ENCODE measurements around the gene MAP2K1. TPM values are rescaled to one million over a fixed set of nuclear protein-coding genes. Genes with fewer than 3 reads are reported as not detected.

MAP2K1 gene
- polyA plus RNA-seq, 1 donor (not counting 4 experiments of a cell fraction or from before 2014, with no cell fraction given): 73.8 TPM

DNA sequence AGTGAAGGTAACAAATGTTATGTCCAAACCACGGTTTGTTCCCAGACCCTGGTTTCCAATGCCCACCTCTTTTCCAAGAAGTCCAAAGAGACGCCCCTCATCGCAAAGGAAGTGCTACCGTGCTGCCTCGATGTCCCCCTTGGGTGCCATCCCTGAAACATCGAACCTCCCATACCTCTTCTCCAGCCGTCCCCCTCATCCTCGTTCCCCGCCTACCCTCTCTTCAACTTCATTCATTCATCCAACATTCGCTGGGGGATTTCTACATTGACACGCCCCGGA lies 30.7 kb upstream of the MAP2K1 start:
- H3K9ac ChIP-seq (ENCODE audit: control insufficient read depth, extremely low read depth, insufficient read depth, low read length): peak overlapping the region; percentile 85
- H4K20me1 ChIP-seq (ENCODE audit: control insufficient read depth, extremely low read depth, insufficient read depth, low read length): no peaks in the 10 kb centered on the region
- dilution Hi-C loops (cut with MboI; ENCODE audit: extremely low pct_ligation_motif_present, low sequenced_read_pairs): no loop called here
- H3K27ac ChIP-seq (ENCODE audit: control insufficient read depth, insufficient read depth, low read length): peak overlapping the region; percentile 73
- TF ChIP-seq EZH2 (IDR thresholded peaks at IDR 0.05; ENCODE audit: low read length): no peak
- TF ChIP-seq, protein P1, sequence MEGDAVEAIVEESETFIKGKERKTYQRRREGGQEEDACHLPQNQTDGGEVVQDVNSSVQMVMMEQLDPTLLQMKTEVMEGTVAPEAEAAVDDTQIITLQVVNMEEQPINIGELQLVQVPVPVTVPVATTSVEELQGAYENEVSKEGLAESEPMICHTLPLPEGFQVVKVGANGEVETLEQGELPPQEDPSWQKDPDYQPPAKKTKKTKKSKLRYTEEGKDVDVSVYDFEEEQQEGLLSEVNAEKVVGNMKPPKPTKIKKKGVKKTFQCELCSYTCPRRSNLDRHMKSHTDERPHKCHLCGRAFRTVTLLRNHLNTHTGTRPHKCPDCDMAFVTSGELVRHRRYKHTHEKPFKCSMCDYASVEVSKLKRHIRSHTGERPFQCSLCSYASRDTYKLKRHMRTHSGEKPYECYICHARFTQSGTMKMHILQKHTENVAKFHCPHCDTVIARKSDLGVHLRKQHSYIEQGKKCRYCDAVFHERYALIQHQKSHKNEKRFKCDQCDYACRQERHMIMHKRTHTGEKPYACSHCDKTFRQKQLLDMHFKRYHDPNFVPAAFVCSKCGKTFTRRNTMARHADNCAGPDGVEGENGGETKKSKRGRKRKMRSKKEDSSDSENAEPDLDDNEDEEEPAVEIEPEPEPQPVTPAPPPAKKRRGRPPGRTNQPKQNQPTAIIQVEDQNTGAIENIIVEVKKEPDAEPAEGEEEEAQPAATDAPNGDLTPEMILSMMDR (optimal IDR thresholded peaks at IDR 0.05 in 1 of 3, IDR thresholded peaks at IDR 0.05 in 1 of 3, conservative IDR thresholded peaks at IDR 0.05 in 1 of 3; ENCODE audit: extremely low read depth in 1 of 3, insufficient read depth in 2 of 3, low read length in 3 of 3): no peak
- H3K36me3 ChIP-seq (ENCODE audit: control insufficient read depth in 2 of 2, extremely low read depth in 1 of 2, insufficient read depth in 2 of 2, low read length in 2 of 2): no peaks in the 10 kb centered on the region
- peak overlapping the region; percentile 80 for H2AFZ ChIP-seq (ENCODE audit: control insufficient read depth, low read length)
- DNase-seq (ENCODE audit: low read depth, low spot score) (no peak), FAIRE-seq (no peak)
- peak overlapping the region; percentile 96 for H3K4me2 ChIP-seq (ENCODE audit: control insufficient read depth, extremely low read depth, insufficient read depth, low read depth, low read length)
- no peaks in the 10 kb centered on the region for H3K27me3 ChIP-seq (ENCODE audit: control insufficient read depth, extremely low read depth, insufficient read depth, low read length)
- H3K9me1 ChIP-seq (ENCODE audit: control insufficient read depth, extremely low read depth, insufficient read depth, low read length): peaks cover 2% of the 10 kb centered on the region
- H3K4me1 ChIP-seq (ENCODE audit: control insufficient read depth, extremely low read depth, insufficient read depth, low read length): peaks cover 17% of the 10 kb centered on the region
- H3K79me2 ChIP-seq (ENCODE audit: control insufficient read depth, insufficient read depth, low read length): peaks cover 11% of the 10 kb centered on the region
- H3K4me3 ChIP-seq (ENCODE audit: control insufficient read depth in 2 of 3, extremely low read depth in 1 of 3, insufficient read depth in 2 of 3, low read depth in 1 of 3, low read length in 3 of 3): peak overlapping the region; percentile 58 to 91 (median 78)
- H3K9me3 ChIP-seq (ENCODE audit: control insufficient read depth, low read depth, low read length): no peaks in the 10 kb centered on the region

- peaks cover 11% of the 10 kb centered on the region for H3K79me2 ChIP-seq (ENCODE audit: control insufficient read depth, insufficient read depth, low read length)
- FAIRE-seq (no peak), DNase-seq (ENCODE audit: low read depth, low spot score) (peak; percentile 73)
- TF ChIP-seq, protein P1 (optimal IDR thresholded peaks at IDR 0.05 in 1 of 3, IDR thresholded peaks at IDR 0.05 in 1 of 3, conservative IDR thresholded peaks at IDR 0.05 in 1 of 3; ENCODE audit: extremely low read depth in 1 of 3, insufficient read depth in 2 of 3, low read length in 3 of 3): no peak
- TF ChIP-seq EZH2 (IDR thresholded peaks at IDR 0.05; ENCODE audit: low read length): no peak
- no peaks in the 10 kb centered on the region for H4K20me1 ChIP-seq (ENCODE audit: control insufficient read depth, extremely low read depth, insufficient read depth, low read length)
- peak within 1 kb of the TSS; percentile 73 for H3K27ac ChIP-seq (ENCODE audit: control insufficient read depth, insufficient read depth, low read length)
- H2AFZ ChIP-seq (ENCODE audit: control insufficient read depth, low read length): peak within 1 kb of the TSS; percentile 80
- H3K9me3 ChIP-seq (ENCODE audit: control insufficient read depth, low read depth, low read length): no peaks in the 10 kb centered on the region
- H3K4me1 ChIP-seq (ENCODE audit: control insufficient read depth, extremely low read depth, insufficient read depth, low read length): peaks cover 17% of the 10 kb centered on the region
- no peaks in the 10 kb centered on the region for H3K36me3 ChIP-seq (ENCODE audit: control insufficient read depth in 2 of 2, extremely low read depth in 1 of 2, insufficient read depth in 2 of 2, low read length in 2 of 2)
- peak within 1 kb of the TSS; percentile 58 to 91 (median 78) for H3K4me3 ChIP-seq (ENCODE audit: control insufficient read depth in 2 of 3, extremely low read depth in 1 of 3, insufficient read depth in 2 of 3, low read depth in 1 of 3, low read length in 3 of 3)
- peak within 1 kb of the TSS; percentile 85 for H3K9ac ChIP-seq (ENCODE audit: control insufficient read depth, extremely low read depth, insufficient read depth, low read length)
- dilution Hi-C loops (cut with MboI; ENCODE audit: extremely low pct_ligation_motif_present, low sequenced_read_pairs): no loop called here
- H3K4me2 ChIP-seq (ENCODE audit: control insufficient read depth, extremely low read depth, insufficient read depth, low read depth, low read length): peak within 1 kb of the TSS; percentile 96
- peaks cover 2% of the 10 kb centered on the region for H3K9me1 ChIP-seq (ENCODE audit: control insufficient read depth, extremely low read depth, insufficient read depth, low read length)
- H3K27me3 ChIP-seq (ENCODE audit: control insufficient read depth, extremely low read depth, insufficient read depth, low read length): no peaks in the 10 kb centered on the region
Observed at GRCh38 chr15:66356359-66357236, 30.1 kb upstream of the MAP2K1 start, which contains the start of gene TIPIN. Gene TIPIN (minus strand): TSS chr15:66356685. CDS start chr15:66352947, 3,738 bp downstream.
